WTC11 (cell line): ENCODE data around the gene APRT.

ENCODE experiments used
- CTCF ChIP-seq: fragments of 200-600 bp; IDR thresholded peaks from 2 replicates; pipeline ENCODE4 v1.8.0; 2022; ENCODE audit warnings: antibody characterized with exemption
- E2F1 ChIP-seq: sonication (generic); formaldehyde crosslinking; IDR thresholded peaks from 2 replicates; pipeline ENCODE4 v1.8.0; 2022; ENCODE audit warnings: mild to moderate bottlenecking, missing genetic modification reagents
- ESRRA ChIP-seq: sonication (generic); formaldehyde crosslinking; IDR thresholded peaks from 2 replicates; pipeline ENCODE4 v1.8.1; 2022; ENCODE audit warnings: mild to moderate bottlenecking, missing genetic modification reagents, borderline replicate concordance
- GTF2I ChIP-seq: fragments of 250-450 bp; sonication (Bioruptor Pico); conservative IDR thresholded peaks from 2 replicates; pipeline ENCODE4 v1.4.0; 2021; ENCODE audit warnings: mild to moderate bottlenecking
- HMGA2 ChIP-seq: fragments of 250-450 bp; sonication (Bioruptor Pico); IDR thresholded peaks from 2 replicates; pipeline ENCODE4 v1.4.0; 2021; ENCODE audit warnings: mild to moderate bottlenecking, moderate library complexity
- NFYB ChIP-seq: sonication (generic); formaldehyde crosslinking; conservative IDR thresholded peaks from 2 replicates; pipeline ENCODE4 v1.8.0; 2022; ENCODE audit warnings: low read depth, missing genetic modification reagents
- NR1H2 ChIP-seq: sonication (generic); formaldehyde crosslinking; IDR thresholded peaks from 2 replicates; pipeline ENCODE4 v1.9.0; 2021; ENCODE audit warnings: mild to moderate bottlenecking, moderate library complexity, missing genetic modification reagents
- SMAD3 ChIP-seq: sonication (generic); formaldehyde crosslinking; IDR thresholded peaks from 2 replicates; pipeline ENCODE4 v1.8.0; 2022; ENCODE audit warnings: missing genetic modification reagents, mild to moderate bottlenecking, borderline replicate concordance
- TEAD4 ChIP-seq: sonication (generic); formaldehyde crosslinking; IDR thresholded peaks from 2 replicates; pipeline ENCODE4 v1.8.0; 2022; ENCODE audit warnings: mild to moderate bottlenecking, missing genetic modification reagents
- ZBTB21 ChIP-seq: sonication (generic); formaldehyde crosslinking; IDR thresholded peaks from 2 replicates; pipeline ENCODE4 v1.8.1; 2023; ENCODE audit warnings: mild to moderate bottlenecking, missing genetic modification reagents, borderline replicate concordance
- ZNF219 ChIP-seq: sonication (generic); formaldehyde crosslinking; IDR thresholded peaks from 2 replicates; pipeline ENCODE4 v1.8.0; 2023; ENCODE audit warnings: missing genetic modification reagents, mild to moderate bottlenecking, borderline replicate concordance
- ZNF416 ChIP-seq: fragments of 250-450 bp; sonication (Bioruptor Pico); IDR thresholded peaks from 2 replicates; pipeline ENCODE4 v1.9.0; 2021; ENCODE audit warnings: mild to moderate bottlenecking, inconsistent platforms
- TF ChIP-seq, protein P1 (sequence below): sonication (generic); formaldehyde crosslinking; IDR thresholded peaks from 2 replicates; pipeline ENCODE4 v1.8.1; 2023; ENCODE audit warnings: mild to moderate bottlenecking, moderate library complexity, missing genetic modification reagents
- TF ChIP-seq, protein P2 (sequence below): sonication (generic); formaldehyde crosslinking; IDR thresholded peaks from 2 replicates; pipeline ENCODE4 v1.8.1; 2023; ENCODE audit warnings: mild to moderate bottlenecking, missing genetic modification reagents, moderate library complexity

- TF ChIP-seq E2F1 (CRISPR knock-in tag) (no peak), CTCF (no peak), TEAD4 (CRISPR knock-in tag) (no peak), HMGA2 (no peak), GTF2I (no peak), ESRRA (no peak), NFYB (CRISPR knock-in tag) (no peak), NR1H2 (CRISPR knock-in tag) (no peak), SMAD3 (no peak), ZNF416 (no peak), ZNF219 (CRISPR knock-in tag) (no peak), ZBTB21 (CRISPR knock-in tag) (no peak)
- TF ChIP-seq, protein P1, sequence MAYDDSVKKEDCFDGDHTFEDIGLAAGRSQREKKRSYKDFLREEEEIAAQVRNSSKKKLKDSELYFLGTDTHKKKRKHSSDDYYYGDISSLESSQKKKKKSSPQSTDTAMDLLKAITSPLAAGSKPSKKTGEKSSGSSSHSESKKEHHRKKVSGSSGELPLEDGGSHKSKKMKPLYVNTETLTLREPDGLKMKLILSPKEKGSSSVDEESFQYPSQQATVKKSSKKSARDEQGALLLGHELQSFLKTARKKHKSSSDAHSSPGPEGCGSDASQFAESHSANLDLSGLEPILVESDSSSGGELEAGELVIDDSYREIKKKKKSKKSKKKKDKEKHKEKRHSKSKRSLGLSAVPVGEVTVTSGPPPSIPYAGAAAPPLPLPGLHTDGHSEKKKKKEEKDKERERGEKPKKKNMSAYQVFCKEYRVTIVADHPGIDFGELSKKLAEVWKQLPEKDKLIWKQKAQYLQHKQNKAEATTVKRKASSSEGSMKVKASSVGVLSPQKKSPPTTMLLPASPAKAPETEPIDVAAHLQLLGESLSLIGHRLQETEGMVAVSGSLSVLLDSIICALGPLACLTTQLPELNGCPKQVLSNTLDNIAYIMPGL: no peak
- TF ChIP-seq, protein P2, sequence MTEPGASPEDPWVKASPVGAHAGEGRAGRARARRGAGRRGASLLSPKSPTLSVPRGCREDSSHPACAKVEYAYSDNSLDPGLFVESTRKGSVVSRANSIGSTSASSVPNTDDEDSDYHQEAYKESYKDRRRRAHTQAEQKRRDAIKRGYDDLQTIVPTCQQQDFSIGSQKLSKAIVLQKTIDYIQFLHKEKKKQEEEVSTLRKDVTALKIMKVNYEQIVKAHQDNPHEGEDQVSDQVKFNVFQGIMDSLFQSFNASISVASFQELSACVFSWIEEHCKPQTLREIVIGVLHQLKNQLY (CRISPR knock-in tag): no peak
Observed at GRCh38 chr16:88779406-88780141, 32.2 kb downstream of the APRT start.
